Astrocyte (in vitro differentiated cells and primary cell): Measurements from ENCODE around the gene NUTM1.

Experiments
- CTCF ChIP-seq: IDR thresholded peaks from 2 replicates; pipeline ENCODE4 v1.5.1; 2011; ENCODE audit warnings: low read depth, mild to moderate bottlenecking, inconsistent platforms, low read length, moderate library complexity; ENCODE audit not compliant: insufficient read depth
- EZH2 ChIP-seq: IDR thresholded peaks from 2 replicates; pipeline ENCODE4 v1.6.1; 2012; ENCODE audit warnings: mild to moderate bottlenecking, low read length, inconsistent platforms; ENCODE audit not compliant: insufficient read depth

DNA sequence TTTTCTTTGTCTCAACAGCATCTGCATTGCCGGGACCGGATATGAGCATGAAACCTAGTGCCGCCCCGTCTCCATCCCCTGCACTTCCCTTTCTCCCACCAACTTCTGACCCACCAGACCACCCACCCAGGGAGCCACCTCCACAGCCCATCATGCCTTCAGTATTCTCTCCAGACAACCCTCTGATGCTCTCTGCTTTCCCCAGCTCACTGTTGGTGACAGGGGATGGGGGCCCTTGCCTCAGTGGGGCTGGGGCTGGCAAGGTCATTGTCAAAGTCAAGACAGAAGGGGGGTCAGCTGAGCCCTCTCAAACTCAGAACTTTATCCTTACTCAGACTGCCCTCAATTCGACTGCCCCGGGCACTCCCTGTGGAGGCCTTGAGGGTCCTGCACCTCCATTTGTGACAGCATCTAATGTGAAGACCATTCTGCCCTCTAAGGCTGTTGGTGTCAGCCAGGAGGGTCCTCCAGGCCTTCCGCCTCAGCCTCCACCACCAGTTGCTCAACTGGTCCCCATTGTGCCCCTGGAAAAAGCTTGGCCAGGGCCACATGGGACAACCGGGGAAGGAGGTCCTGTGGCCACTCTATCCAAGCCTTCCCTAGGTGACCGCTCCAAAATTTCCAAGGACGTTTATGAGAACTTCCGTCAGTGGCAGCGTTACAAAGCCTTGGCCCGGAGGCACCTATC is 5.0 kb downstream of the NUTM1 start:
- TF ChIP-seq CTCF (no peak), EZH2 (no peak)
